LNCaP clone FGC (cell line): ENCODE data around the gene MTIF2.
"Not testable (repeated sequence)": the region's sequence is repeated elsewhere in the genome, so short reads cannot be mapped to it uniquely, and the experiment has no call there.

Experiments used
- DNase-seq: peaks from one replicate; pipeline ENCODE4 v3.0.0-alpha.2; 2011; ENCODE audit warnings: low read depth
- H3K4me3 ChIP-seq: 2 replicates; pipeline ENCODE4 v1.5.1; 2011; ENCODE audit warnings: mild to moderate bottlenecking, low read depth, low read length, control low read depth
- CTCF ChIP-seq: IDR thresholded peaks from 2 replicates; pipeline ENCODE4 v1.5.1; 2012; ENCODE audit warnings: mild to moderate bottlenecking; ENCODE audit not compliant: control insufficient read depth, insufficient read depth; ENCODE audit errors: extremely low read depth

The MTIF2 gene

DNA sequence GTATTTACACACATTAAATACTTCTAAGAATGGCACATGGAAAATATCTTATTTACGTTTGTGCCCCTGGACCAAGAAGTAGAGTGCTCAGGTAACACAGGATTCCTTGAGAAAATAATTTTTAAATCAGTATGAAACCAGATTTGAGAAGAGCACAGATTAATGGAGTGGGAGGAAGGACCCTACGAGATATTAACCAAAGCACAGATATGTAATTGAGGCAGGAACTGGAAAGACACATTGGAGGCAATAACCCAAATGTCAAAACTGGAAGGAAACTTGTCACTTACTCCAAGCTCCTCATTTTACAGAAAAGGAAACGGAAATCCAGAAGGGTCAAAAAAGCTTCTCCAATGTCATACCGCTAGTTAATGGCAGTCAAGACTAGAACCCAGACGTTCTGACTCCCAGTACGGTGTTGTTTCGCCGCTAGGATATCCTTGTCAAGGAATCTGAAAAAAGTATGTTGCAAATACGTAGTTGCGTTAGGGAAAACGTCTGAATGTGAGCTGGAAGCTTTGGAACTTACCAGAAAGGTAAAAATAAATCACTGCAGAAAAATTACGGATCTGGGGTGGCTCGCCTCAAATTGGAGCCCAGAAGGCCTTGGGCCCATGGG, 634 bp downstream of the MTIF2 start:
- DNase-seq, result no peak
- H3K4me3 ChIP-seq, result peak overlapping the region; percentile 87
- TF ChIP-seq CTCF, result no peak

GRCh38 chr2:55259586-55259985, 9.4 kb downstream of the MTIF2 start:
- not testable (repeated sequence) for H3K4me3 ChIP-seq, DNase-seq

DNA sequence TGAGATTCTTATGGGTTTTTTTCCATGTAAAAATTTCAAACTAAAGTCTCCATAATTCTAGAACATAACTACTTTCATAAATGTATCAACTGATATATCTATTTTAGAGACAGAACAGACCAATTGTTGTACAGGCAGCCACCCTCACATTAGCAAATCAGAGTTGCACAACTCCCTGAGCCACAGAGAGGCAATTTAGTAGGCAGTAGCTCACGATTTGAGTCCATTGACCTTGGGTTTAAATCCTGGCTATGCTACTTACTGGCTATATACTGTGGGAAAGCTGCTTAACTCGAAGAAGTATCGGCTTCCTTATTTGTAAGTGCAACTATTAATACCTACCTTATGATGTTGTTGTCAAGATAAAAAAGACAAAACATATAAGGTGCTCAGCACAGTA, 16.2 kb downstream of the MTIF2 start:
- no peak overlapping the region for H3K4me3 ChIP-seq
- no peak for TF ChIP-seq CTCF
- no peak for DNase-seq

GRCh38 chr2:55247025-55247424, 22.0 kb downstream of the MTIF2 start:
- no peak overlapping the region for H3K4me3 ChIP-seq
- TF ChIP-seq CTCF, result no peak
- DNase-seq, result no peak

DNA sequence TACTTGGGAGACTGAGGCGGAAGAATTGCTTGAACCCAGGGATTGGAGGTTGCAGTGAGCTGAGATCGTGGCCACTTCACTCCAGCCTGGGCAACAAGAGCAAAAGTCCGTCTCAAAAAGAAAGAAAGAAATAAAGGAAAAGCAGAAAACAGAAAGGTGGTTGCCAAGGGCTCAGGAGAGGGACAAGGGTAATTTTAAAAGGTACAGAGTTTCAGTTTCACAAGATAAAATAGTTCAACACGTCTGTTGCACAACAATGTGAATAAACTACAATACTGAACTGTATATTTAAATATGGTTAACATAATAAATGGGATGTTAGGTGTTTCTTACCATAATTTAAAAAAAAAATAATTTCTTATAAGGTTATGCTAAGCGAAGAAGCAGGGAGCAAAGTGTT, 23.6 kb downstream of the MTIF2 start:
- no peak for DNase-seq
- TF ChIP-seq CTCF, result no peak
- H3K4me3 ChIP-seq, result no peak overlapping the region

DNA sequence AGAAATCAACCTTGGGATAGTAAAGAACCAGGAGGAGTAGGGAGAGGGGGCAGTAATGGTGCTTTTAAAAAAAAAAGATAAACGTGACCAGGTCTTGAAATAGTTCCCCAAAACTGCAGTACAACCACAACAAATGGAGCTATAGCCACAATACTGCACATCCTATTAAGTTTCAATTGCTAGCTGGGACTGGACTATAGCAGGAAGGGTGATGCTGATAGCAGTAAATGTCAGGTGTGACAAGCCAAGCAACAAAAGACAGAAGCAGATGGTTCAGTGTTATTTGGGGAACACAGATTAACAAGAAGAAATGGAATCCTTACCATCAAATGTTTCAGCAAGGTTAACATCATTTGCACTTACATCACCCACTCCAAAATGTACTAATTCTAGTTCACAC, 26.4 kb downstream of the MTIF2 start:
- no peak overlapping the region for H3K4me3 ChIP-seq
- no peak for TF ChIP-seq CTCF
- no peak for DNase-seq

- H3K4me3 ChIP-seq, DNase-seq: not testable (repeated sequence)
Observed at GRCh38 chr2:55241582-55241981, 27.4 kb downstream of the MTIF2 start.

DNA sequence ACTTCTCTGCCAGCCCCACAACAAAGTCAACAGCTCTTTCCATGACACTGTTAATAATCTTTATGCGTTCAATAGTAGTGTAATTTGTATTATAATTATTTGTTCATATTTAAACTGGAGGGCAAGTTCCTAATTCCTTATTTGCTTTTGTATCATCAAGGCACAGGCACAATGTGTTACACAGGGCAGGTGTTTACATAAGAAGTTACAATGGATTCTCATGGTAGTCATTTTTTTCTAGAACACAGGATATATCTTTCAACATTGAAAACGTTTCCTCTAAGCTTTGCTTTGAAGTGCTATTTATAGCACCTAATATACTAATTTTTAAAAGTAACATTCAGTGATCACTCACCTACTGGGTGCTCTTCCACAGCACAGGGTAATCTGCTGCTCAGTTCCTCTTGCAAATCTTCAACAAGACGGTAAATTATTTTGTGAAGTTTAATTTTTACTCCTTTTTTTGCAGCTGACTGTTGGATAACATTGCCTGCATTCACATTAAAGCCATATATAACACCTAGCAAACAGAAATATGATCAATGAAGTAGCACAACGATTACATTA, 29.3 kb downstream of the MTIF2 start:
- no peak overlapping the region for H3K4me3 ChIP-seq
- DNase-seq, result no peak
- no peak for TF ChIP-seq CTCF
